ENCODE results near the gene UNKL. TPM values are rescaled to one million over a fixed set of nuclear protein-coding genes. Genes with fewer than 3 reads are reported as not detected.

The UNKL gene
- total and polyA plus RNA-seq, 4 donors = 7.9 to 31.2 (median 16.9) TPM

- H3K9me3 ChIP-seq (ENCODE audit: control insufficient read depth in 4 of 4, insufficient read depth in 3 of 4, low read length in 3 of 4) = no peaks in the 10 kb centered on the region
- H3K4me3 ChIP-seq = peak overlapping the region; percentile 95
- peak overlapping the region; percentile 16 to 23 for H3K9ac ChIP-seq (ENCODE audit: insufficient read depth in 1 of 2, low read length in 2 of 2)
- H3K27ac ChIP-seq (ENCODE audit: low read depth in 1 of 2, low read length in 1 of 2) = peak overlapping the region; percentile 88 to 95
- TF ChIP-seq, protein P1, sequence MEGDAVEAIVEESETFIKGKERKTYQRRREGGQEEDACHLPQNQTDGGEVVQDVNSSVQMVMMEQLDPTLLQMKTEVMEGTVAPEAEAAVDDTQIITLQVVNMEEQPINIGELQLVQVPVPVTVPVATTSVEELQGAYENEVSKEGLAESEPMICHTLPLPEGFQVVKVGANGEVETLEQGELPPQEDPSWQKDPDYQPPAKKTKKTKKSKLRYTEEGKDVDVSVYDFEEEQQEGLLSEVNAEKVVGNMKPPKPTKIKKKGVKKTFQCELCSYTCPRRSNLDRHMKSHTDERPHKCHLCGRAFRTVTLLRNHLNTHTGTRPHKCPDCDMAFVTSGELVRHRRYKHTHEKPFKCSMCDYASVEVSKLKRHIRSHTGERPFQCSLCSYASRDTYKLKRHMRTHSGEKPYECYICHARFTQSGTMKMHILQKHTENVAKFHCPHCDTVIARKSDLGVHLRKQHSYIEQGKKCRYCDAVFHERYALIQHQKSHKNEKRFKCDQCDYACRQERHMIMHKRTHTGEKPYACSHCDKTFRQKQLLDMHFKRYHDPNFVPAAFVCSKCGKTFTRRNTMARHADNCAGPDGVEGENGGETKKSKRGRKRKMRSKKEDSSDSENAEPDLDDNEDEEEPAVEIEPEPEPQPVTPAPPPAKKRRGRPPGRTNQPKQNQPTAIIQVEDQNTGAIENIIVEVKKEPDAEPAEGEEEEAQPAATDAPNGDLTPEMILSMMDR (IDR thresholded peaks at IDR 0.05; ENCODE audit: control extremely low read depth, extremely low read depth) = no peak
- ATAC-seq (ENCODE audit: insufficient read depth, low FRiP score) = peak; percentile 60
- 4% methylated on average over 63 to 85 of the region's 85 CpGs for WGBS, 2 donors
- H3K4me1 ChIP-seq (ENCODE audit: control insufficient read depth in 5 of 5, insufficient read depth in 5 of 5, low read length in 5 of 5) = peaks cover 0 to 11% (median 6%) of the 10 kb centered on the region in 5 donors
- DNase-seq = peak; percentile 34 to 66 (median 61)
- H3K27me3 ChIP-seq (ENCODE audit: control insufficient read depth in 3 of 3, insufficient read depth in 3 of 3, low read length in 2 of 3) = no peaks in the 10 kb centered on the region
- peaks cover 0 to 13% (median 0%) of the 10 kb centered on the region in 4 donors for H3K36me3 ChIP-seq (ENCODE audit: control insufficient read depth in 4 of 4, insufficient read depth in 4 of 4, low read length in 4 of 4)
Measured at GRCh38 chr16:1413684-1414531, 596 bp downstream of the UNKL start.

- TF ChIP-seq, protein P1 (IDR thresholded peaks at IDR 0.05; ENCODE audit: control extremely low read depth, extremely low read depth) = no peak
- H3K4me1 ChIP-seq (ENCODE audit: control insufficient read depth in 5 of 5, insufficient read depth in 5 of 5, low read length in 5 of 5) = peaks cover 0 to 17% (median 7%) of the 10 kb centered on the region in 5 donors
- no peak overlapping the region for H3K4me3 ChIP-seq
- H3K27me3 ChIP-seq (ENCODE audit: control insufficient read depth in 3 of 3, insufficient read depth in 3 of 3, low read length in 2 of 3) = no peaks in the 10 kb centered on the region
- 89 to 90% methylated on average over 2 of the region's 2 CpGs for WGBS, 2 donors
- ATAC-seq (ENCODE audit: insufficient read depth, low FRiP score) (no peak), DNase-seq (no peak)
- peaks cover 0 to 13% (median 0%) of the 10 kb centered on the region in 4 donors for H3K36me3 ChIP-seq (ENCODE audit: control insufficient read depth in 4 of 4, insufficient read depth in 4 of 4, low read length in 4 of 4)
- H3K9ac ChIP-seq (ENCODE audit: insufficient read depth in 1 of 2, low read length in 2 of 2) = no peak overlapping the region
- H3K27ac ChIP-seq (ENCODE audit: low read depth in 1 of 2, low read length in 1 of 2) = no peak overlapping the region
- H3K9me3 ChIP-seq (ENCODE audit: control insufficient read depth in 4 of 4, insufficient read depth in 3 of 4, low read length in 3 of 4) = no peaks in the 10 kb centered on the region
Measured at GRCh38 chr16:1412847-1413246, 1.7 kb downstream of the UNKL start.

- Histone ChIP-seq H3K4me1 (ENCODE audit: control insufficient read depth in 5 of 5, insufficient read depth in 5 of 5, low read length in 5 of 5) (peaks cover 0 to 9% (median 2%) of the 10 kb centered on the region in 5 donors), H3K36me3 (ENCODE audit: control insufficient read depth in 4 of 4, insufficient read depth in 4 of 4, low read length in 4 of 4) (peaks cover 0 to 19% (median 9%) of the 10 kb centered on the region in 4 donors), H3K4me3 (no peak overlapping the region), H3K9ac (ENCODE audit: insufficient read depth in 1 of 2, low read length in 2 of 2) (no peak overlapping the region), H3K27me3 (ENCODE audit: control insufficient read depth in 3 of 3, insufficient read depth in 3 of 3, low read length in 2 of 3) (no peaks in the 10 kb centered on the region), H3K27ac (ENCODE audit: low read depth in 1 of 2, low read length in 1 of 2) (peak overlapping the region; percentile 17 to 21), H3K9me3 (ENCODE audit: control insufficient read depth in 4 of 4, insufficient read depth in 3 of 4, low read length in 3 of 4) (no peaks in the 10 kb centered on the region)
- WGBS, 2 donors = 5% methylated on average over 41 to 42 of the region's 42 CpGs
- ATAC-seq (ENCODE audit: insufficient read depth, low FRiP score) (peak; percentile 92), DNase-seq (peak; percentile 93 to 95 (median 94))
- TF ChIP-seq, protein P1 (IDR thresholded peaks at IDR 0.05; ENCODE audit: control extremely low read depth, extremely low read depth) = no peak
Measured at GRCh38 chr16:1408171-1408837, 6.2 kb downstream of the UNKL start.
